ENCODE results near the gene PRC1.

Gene PRC1

GRCh38 chr15:90989040-90989768 lies 5.1 kb downstream of the PRC1 start:
- no peak for DNase-seq

- DNase-seq, result no peak
Observed at GRCh38 chr15:90988296-90988695, 6.0 kb downstream of the PRC1 start.

- no peak for DNase-seq
Observed at GRCh38 chr15:90987561-90988141, 6.7 kb downstream of the PRC1 start.

- DNase-seq, result no peak
Observed at GRCh38 chr15:90986790-90987507, 7.4 kb downstream of the PRC1 start.

- no peak for DNase-seq
Observed at GRCh38 chr15:90982135-90982534, 12.2 kb downstream of the PRC1 start.

GRCh38 chr15:90981681-90982080 lies 12.7 kb downstream of the PRC1 start:
- DNase-seq, result no peak

- DNase-seq, result no peak
Observed at GRCh38 chr15:90979582-90979981, 14.8 kb downstream of the PRC1 start.

GRCh38 chr15:90974216-90974615 lies 20.1 kb downstream of the PRC1 start:
- DNase-seq, result no peak

GRCh38 chr15:90972133-90972532 lies 22.2 kb downstream of the PRC1 start:
- no peak for DNase-seq

GRCh38 chr15:90970274-90970673 lies 24.1 kb downstream of the PRC1 start:
- no peak for DNase-seq

- DNase-seq, result no peak
Observed at GRCh38 chr15:90968434-90968833, 25.9 kb downstream of the PRC1 start.

GRCh38 chr15:90967206-90967605 lies 27.1 kb downstream of the PRC1 start:
- no peak for DNase-seq

- DNase-seq, result no peak
Observed at GRCh38 chr15:90966262-90966661, 28.1 kb downstream of the PRC1 start.

GRCh38 chr15:90962021-90962420 lies 32.3 kb downstream of the PRC1 start:
- DNase-seq, result no peak

- no peak for DNase-seq
Observed at GRCh38 chr15:90960298-90961091, 33.8 kb downstream of the PRC1 start.

GRCh38 chr15:90959894-90960293 lies 34.4 kb downstream of the PRC1 start:
- no peak for DNase-seq

- DNase-seq, result no peak
Observed at GRCh38 chr15:90959028-90959595, 35.2 kb downstream of the PRC1 start.

GRCh38 chr15:90957791-90958190 lies 36.5 kb downstream of the PRC1 start:
- DNase-seq, result no peak

GRCh38 chr15:90957031-90957790 lies 37.1 kb downstream of the PRC1 start:
- DNase-seq, result no peak

- peak; percentile 67 for DNase-seq
Observed at GRCh38 chr15:90956274-90957030, 37.9 kb downstream of the PRC1 start.

GRCh38 chr15:90955624-90956273 lies 38.6 kb downstream of the PRC1 start:
- no peak for DNase-seq

All from CD4-positive, alpha-beta T cell treated with Interleukin-21 for 1 hour (primary cell).